Stimulated activated CD8-positive, alpha-beta memory T cell treated with anti-CD3 and anti-CD28 coated beads, Interleukin-7, amount 100 ng/mL, for 1 hour (primary cell): ENCODE results near the gene ZNF71.
A peak's percentile ranks its signal among the peaks of the same experiment; 100 is the strongest.
"Not testable (repeated sequence)": the region's sequence is repeated elsewhere in the genome, so short reads cannot be mapped to it uniquely, and the experiment has no call there.

Experiments used
- DNase-seq, 2 donors: peaks; one replicate each; pipeline ENCODE4 v3.0.0-alpha.2; 2020; ENCODE audit warnings: low read depth in 2 of 2

Gene ZNF71

GRCh38 chr19:56622374-56622773, 27.3 kb downstream of the ZNF71 start:
- no peak for DNase-seq

- no peak for DNase-seq
These were observed 27.9 kb downstream of the ZNF71 start for GRCh38 chr19:56623006-56623405.

- DNase-seq = no peak
These were observed 30.6 kb downstream of the ZNF71 start for GRCh38 chr19:56625708-56626107.

GRCh38 chr19:56633021-56633420, 37.9 kb downstream of the ZNF71 start:
- DNase-seq = no peak

GRCh38 chr19:56637976-56638555, 43.0 kb downstream of the ZNF71 start:
- no peak for DNase-seq

GRCh38 chr19:56639217-56639616, 44.1 kb downstream of the ZNF71 start:
- no peak for DNase-seq

- DNase-seq = no peak
These were observed 47.8 kb downstream of the ZNF71 start, which contains the start of gene SMIM17 for GRCh38 chr19:56642711-56643459. Gene SMIM17 (plus strand): TSS chr19:56643159. CDS start chr19:56645668, 2,509 bp downstream.

GRCh38 chr19:56643460-56643955, 48.4 kb downstream of the ZNF71 start:
- no peak for DNase-seq

- DNase-seq = no peak
These were observed 59.0 kb downstream of the ZNF71 start for GRCh38 chr19:56654151-56654550.

GRCh38 chr19:56660381-56661107, 65.4 kb downstream of the ZNF71 start:
- DNase-seq = no peak

GRCh38 chr19:56661248-56661647, 66.1 kb downstream of the ZNF71 start:
- DNase-seq = no peak

- DNase-seq = no peak
These were observed 68.9 kb downstream of the ZNF71 start for GRCh38 chr19:56663931-56664500.

GRCh38 chr19:56664511-56664910, 69.4 kb downstream of the ZNF71 start:
- DNase-seq = no peak

GRCh38 chr19:56667311-56667870, 72.3 kb downstream of the ZNF71 start:
- no peak for DNase-seq

GRCh38 chr19:56668676-56669075, 73.6 kb downstream of the ZNF71 start:
- DNase-seq = no peak

- no peak for DNase-seq
These were observed 75.4 kb downstream of the ZNF71 start for GRCh38 chr19:56670401-56670960.

- no peak for DNase-seq
These were observed 76.0 kb downstream of the ZNF71 start for GRCh38 chr19:56670961-56671612.

- peak; percentile 51 to 66 for DNase-seq
These were observed 76.5 kb downstream of the ZNF71 start, which contains the start of gene ZNF835 for GRCh38 chr19:56671613-56671994. Gene ZNF835 (minus strand): TSS chr19:56671757. CDS start chr19:56665198, 6,559 bp downstream.

- not testable (repeated sequence) for DNase-seq
These were observed 77.5 kb downstream of the ZNF71 start for GRCh38 chr19:56672610-56673009.
